ENCODE data around the gene TEAD3. TPM values are rescaled to one million over a fixed set of nuclear protein-coding genes. Genes with fewer than 3 reads are reported as not detected.

The TEAD3 gene
- total and polyA plus RNA-seq, 4 donors, result 1.9 to 6.8 (median 4.5) TPM

DNA sequence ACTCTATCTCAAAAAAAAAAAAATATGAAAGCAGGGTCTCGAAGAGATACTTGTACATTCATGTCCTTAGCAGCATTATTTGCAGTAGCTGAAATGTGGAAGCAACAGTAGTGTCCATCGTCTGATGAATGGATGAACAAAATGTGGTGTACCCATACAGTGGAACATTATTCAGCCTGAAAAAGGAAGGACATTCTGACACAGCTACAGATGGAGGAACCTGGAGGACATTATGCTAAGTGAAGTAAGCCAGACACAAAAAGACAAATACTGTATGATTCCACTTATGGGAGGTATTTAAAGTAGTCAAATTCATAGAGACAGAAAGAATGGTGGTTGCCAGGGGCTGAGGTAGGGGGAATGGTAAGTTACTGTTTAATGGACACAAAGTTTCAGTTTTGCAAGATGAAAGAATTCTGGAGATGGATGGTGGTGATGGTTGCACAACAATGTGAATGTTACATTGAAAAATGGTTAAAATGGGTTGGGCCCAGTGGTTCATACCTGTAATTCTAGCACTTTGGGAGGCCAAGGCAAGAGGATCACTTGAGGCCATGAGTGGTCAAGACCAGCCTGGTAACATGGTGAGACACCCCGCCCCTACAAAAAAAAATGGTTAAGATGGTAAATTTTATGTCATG is 27.6 kb upstream of the TEAD3 start:
- peaks cover 0 to 3% (median 2%) of the 10 kb centered on the region in 4 donors for H3K4me1 ChIP-seq (ENCODE audit: control insufficient read depth in 4 of 4, insufficient read depth in 4 of 4, low read length in 3 of 4)
- DNase-seq (ENCODE audit: low spot score), result no peak
- 92% methylated on average over 3 of the region's 3 CpGs for WGBS
- H3K27ac ChIP-seq (ENCODE audit: low read depth in 1 of 2, low read length in 2 of 2), result no peak overlapping the region
- no peak overlapping the region for H3K9ac ChIP-seq (ENCODE audit: low read depth in 1 of 2, low read length in 2 of 2)
- no peaks in the 10 kb centered on the region for H3K36me3 ChIP-seq (ENCODE audit: control insufficient read depth in 4 of 4, insufficient read depth in 3 of 4, low read depth in 1 of 4, low read length in 3 of 4)
- no peaks in the 10 kb centered on the region for H3K9me3 ChIP-seq (ENCODE audit: control insufficient read depth in 4 of 4, low read length in 3 of 4)
- H3K4me3 ChIP-seq (ENCODE audit: low read depth in 1 of 3, low read length in 3 of 3), result no peak overlapping the region
- H3K27me3 ChIP-seq (ENCODE audit: control insufficient read depth in 4 of 4, insufficient read depth in 4 of 4, low read length in 3 of 4), result no peaks in the 10 kb centered on the region
- TF ChIP-seq JUND (IDR thresholded peaks at IDR 0.05) (no peak), SP1 (IDR thresholded peaks at IDR 0.05) (no peak), YY1 (IDR thresholded peaks at IDR 0.05) (no peak), RXRA (IDR thresholded peaks at IDR 0.05) (no peak), EGR1 (IDR thresholded peaks at IDR 0.05; ENCODE audit: low read depth in 2 of 2) (no peak), FOXA2 (IDR thresholded peaks at IDR 0.05) (no peak), NR2F2 (IDR thresholded peaks at IDR 0.05) (no peak), RAD21 (IDR thresholded peaks at IDR 0.05) (no peak), HNF4A (conservative IDR thresholded peaks at IDR 0.05) (no peak), FOXA1 (IDR thresholded peaks at IDR 0.05) (no peak)
- TF ChIP-seq, protein P1, sequence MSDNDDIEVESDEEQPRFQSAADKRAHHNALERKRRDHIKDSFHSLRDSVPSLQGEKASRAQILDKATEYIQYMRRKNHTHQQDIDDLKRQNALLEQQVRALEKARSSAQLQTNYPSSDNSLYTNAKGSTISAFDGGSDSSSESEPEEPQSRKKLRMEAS (IDR thresholded peaks at IDR 0.05), result no peak
- TF ChIP-seq, protein P2, sequence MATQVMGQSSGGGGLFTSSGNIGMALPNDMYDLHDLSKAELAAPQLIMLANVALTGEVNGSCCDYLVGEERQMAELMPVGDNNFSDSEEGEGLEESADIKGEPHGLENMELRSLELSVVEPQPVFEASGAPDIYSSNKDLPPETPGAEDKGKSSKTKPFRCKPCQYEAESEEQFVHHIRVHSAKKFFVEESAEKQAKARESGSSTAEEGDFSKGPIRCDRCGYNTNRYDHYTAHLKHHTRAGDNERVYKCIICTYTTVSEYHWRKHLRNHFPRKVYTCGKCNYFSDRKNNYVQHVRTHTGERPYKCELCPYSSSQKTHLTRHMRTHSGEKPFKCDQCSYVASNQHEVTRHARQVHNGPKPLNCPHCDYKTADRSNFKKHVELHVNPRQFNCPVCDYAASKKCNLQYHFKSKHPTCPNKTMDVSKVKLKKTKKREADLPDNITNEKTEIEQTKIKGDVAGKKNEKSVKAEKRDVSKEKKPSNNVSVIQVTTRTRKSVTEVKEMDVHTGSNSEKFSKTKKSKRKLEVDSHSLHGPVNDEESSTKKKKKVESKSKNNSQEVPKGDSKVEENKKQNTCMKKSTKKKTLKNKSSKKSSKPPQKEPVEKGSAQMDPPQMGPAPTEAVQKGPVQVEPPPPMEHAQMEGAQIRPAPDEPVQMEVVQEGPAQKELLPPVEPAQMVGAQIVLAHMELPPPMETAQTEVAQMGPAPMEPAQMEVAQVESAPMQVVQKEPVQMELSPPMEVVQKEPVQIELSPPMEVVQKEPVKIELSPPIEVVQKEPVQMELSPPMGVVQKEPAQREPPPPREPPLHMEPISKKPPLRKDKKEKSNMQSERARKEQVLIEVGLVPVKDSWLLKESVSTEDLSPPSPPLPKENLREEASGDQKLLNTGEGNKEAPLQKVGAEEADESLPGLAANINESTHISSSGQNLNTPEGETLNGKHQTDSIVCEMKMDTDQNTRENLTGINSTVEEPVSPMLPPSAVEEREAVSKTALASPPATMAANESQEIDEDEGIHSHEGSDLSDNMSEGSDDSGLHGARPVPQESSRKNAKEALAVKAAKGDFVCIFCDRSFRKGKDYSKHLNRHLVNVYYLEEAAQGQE (IDR thresholded peaks at IDR 0.05), result no peak
- TF ChIP-seq, protein P3, sequence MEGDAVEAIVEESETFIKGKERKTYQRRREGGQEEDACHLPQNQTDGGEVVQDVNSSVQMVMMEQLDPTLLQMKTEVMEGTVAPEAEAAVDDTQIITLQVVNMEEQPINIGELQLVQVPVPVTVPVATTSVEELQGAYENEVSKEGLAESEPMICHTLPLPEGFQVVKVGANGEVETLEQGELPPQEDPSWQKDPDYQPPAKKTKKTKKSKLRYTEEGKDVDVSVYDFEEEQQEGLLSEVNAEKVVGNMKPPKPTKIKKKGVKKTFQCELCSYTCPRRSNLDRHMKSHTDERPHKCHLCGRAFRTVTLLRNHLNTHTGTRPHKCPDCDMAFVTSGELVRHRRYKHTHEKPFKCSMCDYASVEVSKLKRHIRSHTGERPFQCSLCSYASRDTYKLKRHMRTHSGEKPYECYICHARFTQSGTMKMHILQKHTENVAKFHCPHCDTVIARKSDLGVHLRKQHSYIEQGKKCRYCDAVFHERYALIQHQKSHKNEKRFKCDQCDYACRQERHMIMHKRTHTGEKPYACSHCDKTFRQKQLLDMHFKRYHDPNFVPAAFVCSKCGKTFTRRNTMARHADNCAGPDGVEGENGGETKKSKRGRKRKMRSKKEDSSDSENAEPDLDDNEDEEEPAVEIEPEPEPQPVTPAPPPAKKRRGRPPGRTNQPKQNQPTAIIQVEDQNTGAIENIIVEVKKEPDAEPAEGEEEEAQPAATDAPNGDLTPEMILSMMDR (IDR thresholded peaks at IDR 0.05; ENCODE audit: low read depth, low read length, missing input control), result no peak
- TF ChIP-seq, protein P4, sequence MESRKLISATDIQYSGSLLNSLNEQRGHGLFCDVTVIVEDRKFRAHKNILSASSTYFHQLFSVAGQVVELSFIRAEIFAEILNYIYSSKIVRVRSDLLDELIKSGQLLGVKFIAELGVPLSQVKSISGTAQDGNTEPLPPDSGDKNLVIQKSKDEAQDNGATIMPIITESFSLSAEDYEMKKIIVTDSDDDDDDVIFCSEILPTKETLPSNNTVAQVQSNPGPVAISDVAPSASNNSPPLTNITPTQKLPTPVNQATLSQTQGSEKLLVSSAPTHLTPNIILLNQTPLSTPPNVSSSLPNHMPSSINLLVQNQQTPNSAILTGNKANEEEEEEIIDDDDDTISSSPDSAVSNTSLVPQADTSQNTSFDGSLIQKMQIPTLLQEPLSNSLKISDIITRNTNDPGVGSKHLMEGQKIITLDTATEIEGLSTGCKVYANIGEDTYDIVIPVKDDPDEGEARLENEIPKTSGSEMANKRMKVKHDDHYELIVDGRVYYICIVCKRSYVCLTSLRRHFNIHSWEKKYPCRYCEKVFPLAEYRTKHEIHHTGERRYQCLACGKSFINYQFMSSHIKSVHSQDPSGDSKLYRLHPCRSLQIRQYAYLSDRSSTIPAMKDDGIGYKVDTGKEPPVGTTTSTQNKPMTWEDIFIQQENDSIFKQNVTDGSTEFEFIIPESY (IDR thresholded peaks at IDR 0.05), result no peak
- TF ChIP-seq, protein P5, sequence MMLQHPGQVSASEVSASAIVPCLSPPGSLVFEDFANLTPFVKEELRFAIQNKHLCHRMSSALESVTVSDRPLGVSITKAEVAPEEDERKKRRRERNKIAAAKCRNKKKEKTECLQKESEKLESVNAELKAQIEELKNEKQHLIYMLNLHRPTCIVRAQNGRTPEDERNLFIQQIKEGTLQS (IDR thresholded peaks at IDR 0.05), result no peak

Data from liver (tissue), 9 donors.